Measurements from ENCODE around the gene PIK3R6.

The PIK3R6 gene

DNA sequence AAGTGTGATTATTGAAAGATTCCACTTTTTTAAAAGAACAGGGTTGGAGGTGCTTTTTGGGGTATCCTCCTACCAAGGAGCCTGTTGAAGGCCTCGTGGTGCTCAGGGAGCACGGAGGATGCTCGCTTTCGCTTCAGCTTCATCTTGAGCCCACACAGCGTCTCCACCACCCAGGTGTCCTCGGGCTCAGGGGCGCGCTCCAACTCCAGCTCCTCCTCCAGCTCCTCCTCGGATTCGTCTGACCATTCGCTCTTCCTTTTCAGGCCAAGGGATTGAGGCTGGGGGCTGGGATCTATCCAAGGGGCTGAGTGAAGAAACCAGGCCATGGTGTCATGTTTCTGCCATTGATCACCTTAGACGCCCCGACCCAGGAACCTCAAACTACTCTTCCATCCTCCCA is 110.3 kb downstream of the PIK3R6 start:
- no peak for TF ChIP-seq GABPA (IDR thresholded peaks at IDR 0.05; ENCODE audit: low read depth)
- TF ChIP-seq, protein P1, sequence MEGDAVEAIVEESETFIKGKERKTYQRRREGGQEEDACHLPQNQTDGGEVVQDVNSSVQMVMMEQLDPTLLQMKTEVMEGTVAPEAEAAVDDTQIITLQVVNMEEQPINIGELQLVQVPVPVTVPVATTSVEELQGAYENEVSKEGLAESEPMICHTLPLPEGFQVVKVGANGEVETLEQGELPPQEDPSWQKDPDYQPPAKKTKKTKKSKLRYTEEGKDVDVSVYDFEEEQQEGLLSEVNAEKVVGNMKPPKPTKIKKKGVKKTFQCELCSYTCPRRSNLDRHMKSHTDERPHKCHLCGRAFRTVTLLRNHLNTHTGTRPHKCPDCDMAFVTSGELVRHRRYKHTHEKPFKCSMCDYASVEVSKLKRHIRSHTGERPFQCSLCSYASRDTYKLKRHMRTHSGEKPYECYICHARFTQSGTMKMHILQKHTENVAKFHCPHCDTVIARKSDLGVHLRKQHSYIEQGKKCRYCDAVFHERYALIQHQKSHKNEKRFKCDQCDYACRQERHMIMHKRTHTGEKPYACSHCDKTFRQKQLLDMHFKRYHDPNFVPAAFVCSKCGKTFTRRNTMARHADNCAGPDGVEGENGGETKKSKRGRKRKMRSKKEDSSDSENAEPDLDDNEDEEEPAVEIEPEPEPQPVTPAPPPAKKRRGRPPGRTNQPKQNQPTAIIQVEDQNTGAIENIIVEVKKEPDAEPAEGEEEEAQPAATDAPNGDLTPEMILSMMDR (IDR thresholded peaks at IDR 0.05; ENCODE audit: insufficient read depth, low read length): no peak
- TF ChIP-seq SPI1 (IDR thresholded peaks at IDR 0.05; ENCODE audit: borderline replicate concordance, low read depth): no peak
- no peak for TF ChIP-seq POLR2AphosphoS5 (IDR thresholded peaks at IDR 0.05; ENCODE audit: low read depth)
- TF ChIP-seq, protein P2, sequence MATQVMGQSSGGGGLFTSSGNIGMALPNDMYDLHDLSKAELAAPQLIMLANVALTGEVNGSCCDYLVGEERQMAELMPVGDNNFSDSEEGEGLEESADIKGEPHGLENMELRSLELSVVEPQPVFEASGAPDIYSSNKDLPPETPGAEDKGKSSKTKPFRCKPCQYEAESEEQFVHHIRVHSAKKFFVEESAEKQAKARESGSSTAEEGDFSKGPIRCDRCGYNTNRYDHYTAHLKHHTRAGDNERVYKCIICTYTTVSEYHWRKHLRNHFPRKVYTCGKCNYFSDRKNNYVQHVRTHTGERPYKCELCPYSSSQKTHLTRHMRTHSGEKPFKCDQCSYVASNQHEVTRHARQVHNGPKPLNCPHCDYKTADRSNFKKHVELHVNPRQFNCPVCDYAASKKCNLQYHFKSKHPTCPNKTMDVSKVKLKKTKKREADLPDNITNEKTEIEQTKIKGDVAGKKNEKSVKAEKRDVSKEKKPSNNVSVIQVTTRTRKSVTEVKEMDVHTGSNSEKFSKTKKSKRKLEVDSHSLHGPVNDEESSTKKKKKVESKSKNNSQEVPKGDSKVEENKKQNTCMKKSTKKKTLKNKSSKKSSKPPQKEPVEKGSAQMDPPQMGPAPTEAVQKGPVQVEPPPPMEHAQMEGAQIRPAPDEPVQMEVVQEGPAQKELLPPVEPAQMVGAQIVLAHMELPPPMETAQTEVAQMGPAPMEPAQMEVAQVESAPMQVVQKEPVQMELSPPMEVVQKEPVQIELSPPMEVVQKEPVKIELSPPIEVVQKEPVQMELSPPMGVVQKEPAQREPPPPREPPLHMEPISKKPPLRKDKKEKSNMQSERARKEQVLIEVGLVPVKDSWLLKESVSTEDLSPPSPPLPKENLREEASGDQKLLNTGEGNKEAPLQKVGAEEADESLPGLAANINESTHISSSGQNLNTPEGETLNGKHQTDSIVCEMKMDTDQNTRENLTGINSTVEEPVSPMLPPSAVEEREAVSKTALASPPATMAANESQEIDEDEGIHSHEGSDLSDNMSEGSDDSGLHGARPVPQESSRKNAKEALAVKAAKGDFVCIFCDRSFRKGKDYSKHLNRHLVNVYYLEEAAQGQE (IDR thresholded peaks at IDR 0.05; ENCODE audit: insufficient replicate concordance, low read depth): no peak
- H3K4me3 ChIP-seq (replicated peaks; ENCODE audit: insufficient read depth, low read length): no peak overlapping the region
- DNase-seq (ENCODE audit: low read depth in 1 of 2, low spot score in 1 of 2): no peak
- H3K27ac ChIP-seq (replicated peaks): no peak overlapping the region
- H3K27me3 ChIP-seq (ENCODE audit: insufficient read depth, poor library complexity, severe bottlenecking): no peaks in the 10 kb centered on the region

DNA sequence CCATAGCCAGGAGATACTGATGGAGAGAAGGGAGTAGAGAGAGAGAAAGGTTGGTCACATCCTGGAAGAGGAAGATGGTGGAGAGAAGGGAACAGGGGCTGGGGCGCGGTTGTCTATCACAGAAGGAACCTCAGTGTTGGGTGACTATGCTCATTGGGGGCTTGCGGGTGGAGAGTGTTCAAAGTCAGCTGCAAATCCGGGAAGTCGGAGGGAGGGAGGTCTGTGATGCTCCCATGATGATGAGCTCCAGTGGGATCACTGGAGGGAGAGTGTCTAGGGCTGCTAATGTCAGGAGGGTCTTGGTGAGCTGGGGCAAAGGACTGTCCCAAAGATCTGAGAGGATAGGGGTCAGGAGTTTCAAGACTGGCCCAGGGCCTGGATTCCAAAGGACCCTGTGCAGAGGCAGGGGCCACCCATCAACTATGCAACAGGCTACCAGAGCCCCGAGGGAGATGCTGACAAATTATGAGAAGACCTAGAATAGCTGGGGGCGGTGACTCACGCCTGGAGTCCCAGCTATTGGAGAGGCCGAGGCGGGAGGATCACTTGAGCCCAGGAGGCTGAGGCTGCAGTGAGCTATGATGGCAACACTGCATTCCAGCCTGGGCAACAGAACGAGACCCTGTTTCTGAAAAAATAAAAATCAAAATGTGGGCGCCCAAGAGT is 111.8 kb downstream of the PIK3R6 start:
- TF ChIP-seq POLR2AphosphoS5 (IDR thresholded peaks at IDR 0.05; ENCODE audit: low read depth): no peak
- TF ChIP-seq, protein P1 (IDR thresholded peaks at IDR 0.05; ENCODE audit: insufficient read depth, low read length): no peak
- TF ChIP-seq SPI1 (IDR thresholded peaks at IDR 0.05; ENCODE audit: borderline replicate concordance, low read depth): no peak
- TF ChIP-seq, protein P2 (IDR thresholded peaks at IDR 0.05; ENCODE audit: insufficient replicate concordance, low read depth): no peak
- TF ChIP-seq GABPA (IDR thresholded peaks at IDR 0.05; ENCODE audit: low read depth): no peak
- no peak overlapping the region for H3K27ac ChIP-seq (replicated peaks)
- H3K27me3 ChIP-seq (ENCODE audit: insufficient read depth, poor library complexity, severe bottlenecking): no peaks in the 10 kb centered on the region
- no peak for DNase-seq (ENCODE audit: low read depth in 1 of 2, low spot score in 1 of 2)
- no peak overlapping the region for H3K4me3 ChIP-seq (replicated peaks; ENCODE audit: insufficient read depth, low read length)

DNA sequence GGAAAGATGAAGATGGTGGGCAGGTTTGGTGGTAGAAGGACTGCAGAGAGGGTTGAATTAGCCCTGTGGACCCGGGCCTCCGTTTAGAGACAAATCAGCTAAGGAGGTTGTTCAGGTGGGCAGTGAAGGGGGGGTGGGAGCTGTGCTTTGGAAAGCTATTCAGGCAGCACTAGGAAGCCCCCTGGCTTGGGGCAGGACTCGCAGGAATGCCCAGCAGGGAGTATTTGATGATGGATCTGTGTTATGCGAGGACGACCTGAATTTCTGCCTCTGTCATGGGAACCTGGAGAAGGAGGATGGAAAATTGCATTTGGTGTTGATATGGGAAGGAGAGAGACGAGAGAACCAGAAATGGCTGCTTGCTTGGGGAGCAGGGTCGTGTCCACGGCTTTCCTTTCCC is 112.6 kb downstream of the PIK3R6 start:
- no peak overlapping the region for H3K27ac ChIP-seq (replicated peaks)
- DNase-seq (ENCODE audit: low read depth in 1 of 2, low spot score in 1 of 2): no peak
- H3K27me3 ChIP-seq (ENCODE audit: insufficient read depth, poor library complexity, severe bottlenecking): no peaks in the 10 kb centered on the region
- no peak overlapping the region for H3K4me3 ChIP-seq (replicated peaks; ENCODE audit: insufficient read depth, low read length)
- TF ChIP-seq POLR2AphosphoS5 (IDR thresholded peaks at IDR 0.05; ENCODE audit: low read depth) (no peak), GABPA (IDR thresholded peaks at IDR 0.05; ENCODE audit: low read depth) (no peak), SPI1 (IDR thresholded peaks at IDR 0.05; ENCODE audit: borderline replicate concordance, low read depth) (no peak)
- TF ChIP-seq, protein P2 (IDR thresholded peaks at IDR 0.05; ENCODE audit: insufficient replicate concordance, low read depth): no peak
- TF ChIP-seq, protein P1 (IDR thresholded peaks at IDR 0.05; ENCODE audit: insufficient read depth, low read length): no peak

Data from HL-60 (cell line).